HCT116 (cell line): ENCODE results near the gene VTI1A. TPM values are rescaled to one million over a fixed set of nuclear protein-coding genes. Genes with fewer than 3 reads are reported as not detected.

ENCODE experiments used
- ATAC-seq: fragments of 200-7000 bp; cut with Tn5 transposase; 2 replicates; pipeline ENCODE4 v1.9.1; 2020; ENCODE audit warnings: mild to moderate bottlenecking, moderate library complexity
- BruUV-seq: library from RNA; stranded (reverse); fragments of 400-500 nt; replicated peaks from 2 replicates; lab custom pipeline; 2021; lab: Mats Ljungman, UMichigan
- CTCF ChIA-PET: fragments of 300-600 bp; sonication (Branson Sonifier 250); formaldehyde crosslinking; loops from one replicate; lab custom pipeline; 2021; ENCODE audit warnings: antibody characterized with exemption; lab: Charles Lee
- POLR2A ChIA-PET: fragments of 300-600, 350-600 bp; sonication (Branson Sonifier 250); formaldehyde crosslinking; loops from one replicate; lab custom pipeline; 2021; ENCODE audit warnings: antibody characterized with exemption; lab: Charles Lee
- RAD21 ChIA-PET, 2 experiments: fragments of 300-600 bp; sonication (Branson Sonifier 250); formaldehyde crosslinking; loops; one replicate each; lab custom pipeline; 2023; ENCODE audit warnings: low total read pairs in 2 of 2; ENCODE audit not compliant: uncharacterized antibody in 2 of 2, unreplicated experiment in 2 of 2, low non-redundant PET in 1 of 2; lab: Charles Lee
- DNase-seq: peaks from one replicate; pipeline ENCODE4 v3.0.0-alpha.2; 2010; ENCODE audit warnings: low read depth, low spot score
- H2AFZ ChIP-seq: fragments of 200-600 bp; shearing (Covaris generic), sonication (generic); 2 replicates; pipeline ENCODE4 v1.6.1; 2017; ENCODE audit warnings: low read depth, mixed run types, mixed read lengths, antibody characterized with exemption, low read length; ENCODE audit not compliant: poor library complexity, severe bottlenecking
- H3K27ac ChIP-seq: 2 replicates; pipeline ENCODE4 v1.5.1; 2012; ENCODE audit warnings: low read depth, low read length
- H3K27me3 ChIP-seq: fragments of 200-600 bp; sonication (generic); 2 replicates; pipeline ENCODE4 v1.6.1; 2016; ENCODE audit warnings: mixed run types, low read length, mixed read lengths; ENCODE audit not compliant: insufficient read depth
- H3K36me3 ChIP-seq, 2 experiments: fragments of 200-500 bp in 1 of 2; fragments of 200-600 bp in 1 of 2; sonication (Bioruptor generic) in 1 of 2; sonication (generic) in 1 of 2; 2 replicates each; pipeline versions ENCODE4 v1.5.1 to v1.6.1; 2014 to 2016; ENCODE audit warnings: low read length in 2 of 2, inconsistent platforms in 1 of 2, mixed read lengths in 1 of 2, mixed run types in 1 of 2; ENCODE audit not compliant: insufficient read depth in 2 of 2, control insufficient read depth in 1 of 2
- H3K4me1 ChIP-seq, 2 experiments: fragments of 200-600 bp in 1 of 2; sonication (generic) in 1 of 2; 2 replicates each; pipeline versions ENCODE4 v1.5.1 to v1.6.1; 2012 to 2017; ENCODE audit warnings: low read length in 2 of 2, inconsistent platforms in 1 of 2, mild to moderate bottlenecking in 1 of 2, mixed read lengths in 1 of 2, mixed run types in 1 of 2, moderate library complexity in 1 of 2; ENCODE audit not compliant: insufficient read depth in 2 of 2, control insufficient read depth in 1 of 2
- H3K4me2 ChIP-seq: fragments of 200-600 bp; sonication (generic); 2 replicates; pipeline ENCODE4 v1.6.1; 2017; ENCODE audit warnings: mixed run types, low read length, mixed read lengths
- H3K4me3 ChIP-seq, 2 experiments: fragments of 200-600 bp in 1 of 2; sonication (generic) in 1 of 2; replicated peaks in 1 of 2; 2 replicates each; pipeline ENCODE4 v1.5.1; 2011 to 2016; ENCODE audit warnings: low read length in 2 of 2, control low read depth in 1 of 2, low read depth in 1 of 2, mild to moderate bottlenecking in 1 of 2, mixed read lengths in 1 of 2, mixed run types in 1 of 2
- H3K79me2 ChIP-seq: fragments of 200-600 bp; sonication (generic); 2 replicates; pipeline ENCODE4 v1.6.1; 2017; ENCODE audit warnings: mild to moderate bottlenecking, mixed run types, low read length, moderate library complexity, mixed read lengths; ENCODE audit not compliant: insufficient read depth
- H3K9ac ChIP-seq: fragments of 200-600 bp; sonication (generic); 2 replicates; pipeline ENCODE4 v1.6.1; 2016; ENCODE audit warnings: low read length, mixed read lengths
- H3K9me2 ChIP-seq: fragments of 200-600 bp; sonication (generic), shearing (Covaris generic); 2 replicates; pipeline ENCODE4 v1.6.1; 2017; ENCODE audit warnings: mixed run types, mild to moderate bottlenecking, moderate library complexity; ENCODE audit not compliant: insufficient read depth
- H3K9me3 ChIP-seq, 2 experiments: fragments of 200-500 bp in 1 of 2; fragments of 200-600 bp in 1 of 2; sonication (Bioruptor generic) in 1 of 2; sonication (generic) in 1 of 2; 2 replicates each; pipeline ENCODE4 v1.6.1; 2014 to 2017; ENCODE audit warnings: low read length in 2 of 2, mixed read lengths in 2 of 2, inconsistent platforms in 1 of 2, low read depth in 1 of 2, mild to moderate bottlenecking in 1 of 2, mixed run types in 1 of 2, moderate library complexity in 1 of 2; ENCODE audit not compliant: control insufficient read depth in 1 of 2, insufficient read depth in 1 of 2
- H4K20me1 ChIP-seq: fragments of 200-600 bp; sonication (generic), shearing (Covaris generic); 2 replicates; pipeline ENCODE4 v1.6.1; 2017; ENCODE audit warnings: mixed run types, mild to moderate bottlenecking, moderate library complexity; ENCODE audit not compliant: insufficient read depth
- ATF3 ChIP-seq: IDR thresholded peaks from 2 replicates; pipeline ENCODE4 v1.6.1; 2012
- CBX3 ChIP-seq: IDR thresholded peaks from 2 replicates; pipeline ENCODE4 v1.6.1; 2012; ENCODE audit warnings: low read depth
- CEBPB ChIP-seq: IDR thresholded peaks from 2 replicates; pipeline ENCODE4 v1.6.1; 2012; ENCODE audit warnings: low read depth
- CTCF ChIP-seq, 3 experiments: fragments of 200-600 bp in 1 of 3; sonication (generic) in 1 of 3; IDR thresholded peaks in 2 of 3; conservative IDR thresholded peaks in 1 of 3; 2 replicates each; pipeline ENCODE4 v1.5.1; 2012 to 2017; ENCODE audit warnings: low read depth in 2 of 3, low read length in 2 of 3, antibody characterized with exemption in 1 of 3, borderline replicate concordance in 1 of 3, control low read depth in 1 of 3, mild to moderate bottlenecking in 1 of 3, mixed read lengths in 1 of 3, mixed run types in 1 of 3, moderate library complexity in 1 of 3; ENCODE audit not compliant: insufficient read depth in 1 of 3
- EGR1 ChIP-seq: IDR thresholded peaks from 2 replicates; pipeline ENCODE4 v1.6.1; 2012; ENCODE audit warnings: low read depth
- EZH2 ChIP-seq: fragments of 200-600 bp; sonication (generic); IDR thresholded peaks from 2 replicates; pipeline ENCODE4 v1.6.1; 2017; ENCODE audit warnings: antibody characterized with exemption, mixed run types
- EZH2phosphoT487 ChIP-seq: fragments of 200-600 bp; IDR thresholded peaks from 2 replicates; pipeline ENCODE4 v1.6.1; 2018; ENCODE audit warnings: antibody characterized with exemption, borderline replicate concordance
- FOSL1 ChIP-seq: IDR thresholded peaks from 2 replicates; pipeline ENCODE4 v1.6.1; 2012; ENCODE audit warnings: low read depth
- JUND ChIP-seq: IDR thresholded peaks from 2 replicates; pipeline ENCODE4 v1.6.1; 2012
- MAX ChIP-seq: IDR thresholded peaks from 2 replicates; pipeline ENCODE4 v1.6.1; 2012
- POLR2AphosphoS5 ChIP-seq: IDR thresholded peaks from 2 replicates; pipeline ENCODE4 v1.6.1; 2011; ENCODE audit warnings: mild to moderate bottlenecking, low read depth, low read length, moderate library complexity
- REST ChIP-seq: IDR thresholded peaks from 2 replicates; pipeline ENCODE4 v1.6.1; 2012; ENCODE audit warnings: low read depth
- SP1 ChIP-seq: IDR thresholded peaks from 2 replicates; pipeline ENCODE4 v1.6.1; 2012; ENCODE audit warnings: low read depth
- SRF ChIP-seq: IDR thresholded peaks from 2 replicates; pipeline ENCODE4 v1.6.1; 2012; ENCODE audit warnings: low read depth
- ZBTB33 ChIP-seq: IDR thresholded peaks from 2 replicates; pipeline ENCODE4 v1.6.1; 2011; ENCODE audit warnings: mild to moderate bottlenecking, low read length, moderate library complexity; ENCODE audit not compliant: insufficient replicate concordance; ENCODE audit errors: extremely low read depth
- ZFX ChIP-seq: fragments of 450-650 bp; IDR thresholded peaks from 2 replicates; pipeline ENCODE4 v1.6.1; 2017
- ZNF274 ChIP-seq: fragments of 200-500 bp; sonication (Bioruptor generic); IDR thresholded peaks from 2 replicates; pipeline ENCODE4 v1.6.1; 2014; ENCODE audit warnings: mild to moderate bottlenecking, low read depth, low read length, inconsistent platforms
- intact Hi-C: fragments of 100-400 bp; cut with micrococcal nuclease; formaldehyde crosslinking; loops from 2 replicates; pipeline ENCODE4 v1.10.0; 2022
- total RNA-seq: library from RNA; stranded (reverse); gene quantifications from one replicate; pipeline ENCODE4 v1.2.1, GENCODE V29; 2021; ENCODE audit not compliant: unreplicated experiment

VTI1A gene
- total RNA-seq, 1 experiment from 2014 or later, result 80.7 TPM

GRCh38 chr10:112847778-112848177 is 400.8 kb downstream of the VTI1A start:
- Histone ChIP-seq H3K9me3 (no peaks in the 10 kb centered on the region), H3K36me3 (no peaks in the 10 kb centered on the region), H2AFZ (no peak overlapping the region), H4K20me1 (no peaks in the 10 kb centered on the region), H3K4me1 (peaks cover 6 to 24% of the 10 kb centered on the region in 2 experiments; a peak in 3 of 4 replicates), H3K4me2 (no peak overlapping the region), H3K27ac (no peak overlapping the region), H3K4me3 (no peak overlapping the region), H3K79me2 (no peaks in the 10 kb centered on the region), H3K9ac (no peak overlapping the region), H3K9me2 (no peaks in the 10 kb centered on the region), H3K27me3 (no peaks in the 10 kb centered on the region)
- intact Hi-C loops, result no loop called here
- RAD21 ChIA-PET, result no interaction called here
- TF ChIP-seq POLR2AphosphoS5 (no peak), JUND (no peak), CTCF (IDR thresholded peaks at IDR 0.05 in 2 of 3, conservative IDR thresholded peaks at IDR 0.05 in 1 of 3; ENCODE audit: borderline replicate concordance in 1 of 3, insufficient read depth in 1 of 3, low read depth in 2 of 3, low read length in 2 of 3) (no peak), ZBTB33 (no peak), ZNF274 (no peak), SRF (no peak), SP1 (no peak), ZFX (no peak), EZH2 (no peak), FOSL1 (no peak), EGR1 (no peak), EZH2phosphoT487 (no peak), ATF3 (no peak), CEBPB (no peak), REST (no peak), CBX3 (no peak), MAX (no peak)
- ATAC-seq (no peak), DNase-seq (no peak)
- CTCF ChIA-PET, result no interaction called here
- BruUV-seq, result no TSS peak
- POLR2A ChIA-PET, result no interaction called here
